K562 (cell line): Measurements from ENCODE around the gene IRF5. TPM values are rescaled to one million over a fixed set of nuclear protein-coding genes. Genes with fewer than 3 reads are reported as not detected.

Source experiments
- ATAC-seq: fragments of 200-7000 bp; cut with Tn5 transposase; 3 replicates; pipeline ENCODE4 v1.9.1; 2020; ENCODE audit warnings: moderate library complexity
- BruUV-seq: library from RNA; stranded (reverse); fragments of 400-500 nt; replicated peaks from 2 replicates; lab custom pipeline; 2021; lab: Mats Ljungman, UMichigan
- CTCF ChIA-PET: fragments of 300-600 bp; formaldehyde crosslinking; extraction: SDS; loops from one replicate; lab custom pipeline; 2021; ENCODE audit warnings: low intra/inter-chr PET ratio; lab: Yijun Ruan, JAX
- POLR2A ChIA-PET: fragments of 300-600, 350-650 bp; sonication (Branson Sonifier 250); formaldehyde crosslinking; extraction: SDS; loops from one replicate; lab custom pipeline; 2021; ENCODE audit warnings: antibody characterized with exemption, inconsistent platforms; lab: Yijun Ruan, JAX
- DNase-seq, 4 experiments: peaks; one replicate each; pipeline versions ENCODE4 v3.0.0 to v3.0.0-alpha.2; 2011 to 2018; ENCODE audit warnings: low spot score in 3 of 4, mixed read lengths in 3 of 4; ENCODE audit errors: extremely low read depth in 1 of 4
- FAIRE-seq: peaks from 2 replicates; lab custom pipeline; 2011; peaks lifted over from hg19 to GRCh38; lab: Jason Lieb, UNC
- H2AFZ ChIP-seq: 2 replicates; pipeline ENCODE4 v1.6.0; 2011; ENCODE audit warnings: low read depth, low read length, control low read depth, inconsistent platforms
- H3K27ac ChIP-seq: fragments of 200-600 bp; 3 replicates; pipeline ENCODE4 v1.8.0; 2011; ENCODE audit warnings: low read depth, mild to moderate bottlenecking, control low read depth, inconsistent platforms, low read length, moderate library complexity, mixed read lengths; ENCODE audit errors: extremely low read depth
- H3K27me3 ChIP-seq, 2 experiments: fragments of 300-600 bp in 1 of 2; 2 replicates in 1 of 2; 3 replicates in 1 of 2; pipeline versions ENCODE4 v1.6.0 to v1.8.0; 2011; ENCODE audit warnings: inconsistent platforms in 2 of 2, low read length in 2 of 2, mild to moderate bottlenecking in 1 of 2, mixed read lengths in 1 of 2, moderate library complexity in 1 of 2; ENCODE audit not compliant: control insufficient read depth in 2 of 2, insufficient read depth in 2 of 2
- H3K36me3 ChIP-seq: fragments of 300-600 bp; 3 replicates; pipeline ENCODE4 v1.8.0; 2011; ENCODE audit warnings: mild to moderate bottlenecking, low read length, inconsistent platforms; ENCODE audit not compliant: control insufficient read depth, insufficient read depth
- H3K4me1 ChIP-seq, 2 experiments: fragments of 200-600 bp in 1 of 2; replicated peaks in 1 of 2; 2 replicates in 1 of 2; 3 replicates in 1 of 2; pipeline versions ENCODE4 v1.5.1 to v1.8.0; 2011; ENCODE audit warnings: inconsistent platforms in 2 of 2, low read length in 2 of 2, mild to moderate bottlenecking in 1 of 2, mixed read lengths in 1 of 2, moderate library complexity in 1 of 2; ENCODE audit not compliant: control insufficient read depth in 2 of 2, insufficient read depth in 2 of 2
- H3K4me2 ChIP-seq: 2 replicates; pipeline ENCODE4 v1.6.1; 2011; ENCODE audit warnings: low read length, control low read depth, inconsistent platforms, mixed read lengths; ENCODE audit not compliant: insufficient read depth
- H3K4me3 ChIP-seq: fragments of 200-600 bp; sonication (generic), shearing (Covaris generic); 2 replicates; pipeline ENCODE4 v1.5.1; 2016; ENCODE audit warnings: control low read depth, inconsistent platforms
- H3K79me2 ChIP-seq: fragments of 200-600 bp; 3 replicates; pipeline ENCODE4 v1.8.0; 2011; ENCODE audit warnings: low read length, inconsistent platforms; ENCODE audit not compliant: control insufficient read depth, insufficient read depth
- H3K9ac ChIP-seq, 2 experiments: 2 replicates each; pipeline versions ENCODE4 v1.6.0 to v1.6.1; 2011; ENCODE audit warnings: low read depth in 2 of 2, low read length in 2 of 2, control low read depth in 1 of 2, inconsistent platforms in 1 of 2, mild to moderate bottlenecking in 1 of 2, mixed read lengths in 1 of 2; ENCODE audit not compliant: insufficient read depth in 1 of 2
- H3K9me1 ChIP-seq: one replicate; pipeline ENCODE4 v1.6.0; 2011; ENCODE audit warnings: inconsistent platforms, mild to moderate bottlenecking, low read length, moderate library complexity; ENCODE audit not compliant: control insufficient read depth, insufficient read depth
- H3K9me3 ChIP-seq: replicated peaks from 2 replicates; pipeline ENCODE4 v1.5.1; 2011; ENCODE audit warnings: low read depth, low read length, inconsistent platforms; ENCODE audit not compliant: control insufficient read depth, insufficient read depth
- H4K20me1 ChIP-seq: replicated peaks from 2 replicates; pipeline ENCODE4 v1.6.1; 2011; ENCODE audit warnings: low read length, inconsistent platforms, mixed read lengths; ENCODE audit not compliant: control insufficient read depth, insufficient read depth
- CTBP1 ChIP-seq: fragments of 450-650 bp; IDR thresholded peaks from 2 replicates; pipeline ENCODE4 v1.6.1; 2016; ENCODE audit warnings: borderline replicate concordance
- HNRNPL ChIP-seq: fragments of 200-400 bp; formaldehyde crosslinking; IDR thresholded peaks from 2 replicates; pipeline ENCODE4 v1.6.1; 2017; ENCODE audit warnings: low read depth, mild to moderate bottlenecking, low read length
- HOMEZ ChIP-seq: fragments of 250-450 bp; sonication (Bioruptor Pico); IDR thresholded peaks from 2 replicates; pipeline ENCODE4 v1.4.0; 2020; ENCODE audit warnings: mild to moderate bottlenecking, moderate library complexity
- KAT2B ChIP-seq: IDR thresholded peaks from one replicate; pipeline ENCODE4 v1.6.1; 2012; ENCODE audit warnings: low read depth, mild to moderate bottlenecking, control low read depth, inconsistent platforms, low read length, moderate library complexity
- PCBP1 ChIP-seq: fragments of 200-400 bp; formaldehyde crosslinking; IDR thresholded peaks from 2 replicates; pipeline ENCODE4 v1.6.1; 2018; ENCODE audit warnings: mild to moderate bottlenecking, low read depth, low read length; ENCODE audit not compliant: poor library complexity, severe bottlenecking
- TEAD1 ChIP-seq, 2 experiments: fragments of 450-650 bp in 1 of 2; sonication (generic) in 1 of 2; formaldehyde crosslinking; IDR thresholded peaks; 2 replicates each; pipeline versions ENCODE4 v1.4.0 to v1.8.0; 2020 to 2022; ENCODE audit warnings: mild to moderate bottlenecking in 2 of 2, missing genetic modification reagents in 1 of 2
- ZNF561 ChIP-seq: fragments of 450-650 bp; formaldehyde crosslinking; conservative IDR thresholded peaks from 2 replicates; pipeline ENCODE4 v1.4.0; 2020; ENCODE audit warnings: mild to moderate bottlenecking, moderate library complexity
- WGBS: fragments of 100-300 bp; shearing (Covaris generic); methylation state at CpG from one replicate; pipeline ENCODE4 v1.1.6; 2016; ENCODE audit warnings: low coverage, mixed read lengths; ENCODE audit not compliant: insufficient coverage; ENCODE audit errors: missing lambda C conversion rate; 5-methylcytosine and 5-hydroxymethylcytosine counted together
- in situ Hi-C: fragments of 300-500 bp; cut with MboI; formaldehyde crosslinking; loops from 4 replicates; pipeline ENCODE4 v1.15.0; 2018; ENCODE audit warnings: inconsistent platforms, mixed read lengths
- intact Hi-C: fragments of 100-400 bp; cut with micrococcal nuclease; formaldehyde crosslinking; loops from 2 replicates; pipeline ENCODE4 v1.14.2; 2022
- polyA plus RNA-seq, 8 experiments: library from polyadenylated mRNA; depleted of rRNA in 4 of 8; stranded (reverse) in 5 of 8; unstranded in 3 of 8; fragments of >200 nt; fragmentation: Nextera tagmentation in 2 of 8; fragmentation: Illumina TruSeq in 1 of 8; extraction: Ambion mirVana in 2 of 8; extraction: Trizol in 1 of 8; gene quantifications; 2 replicates each; pipeline versions ENCODE4 v1.2.1 to v1.2.3, GENCODE V29; 2011 to 2014; ENCODE audit warnings: inconsistent platforms in 1 of 8, missing spikeins in 1 of 8
- total RNA-seq, 7 experiments: library from RNA; depleted of rRNA in 6 of 7; stranded (reverse); fragments of >200 nt in 6 of 7; fragmentation: Illumina TruSeq in 2 of 7; extraction: Trizol in 2 of 7; gene quantifications; 2 replicates each; pipeline versions ENCODE4 v1.2.1 to v1.2.3, GENCODE V29; 2011 to 2021; ENCODE audit warnings: low replicate concordance in 1 of 7
- TF ChIP-seq, protein P1 (sequence below), 2 experiments: IDR thresholded peaks; 2 replicates each; pipeline ENCODE4 v1.6.1; 2012; ENCODE audit warnings: improper control_type of control experiment in 2 of 2, low read depth in 2 of 2, low read length in 2 of 2, borderline replicate concordance in 1 of 2
- TF ChIP-seq, protein P2 (sequence below): fragments of 200-800 bp; sonication (Bioruptor generic); IDR thresholded peaks from 2 replicates; pipeline ENCODE4 v1.6.1; 2017; ENCODE audit warnings: missing genetic modification characterization, missing compliant biosample characterization
- TF ChIP-seq, protein P3 (sequence below), 2 experiments: IDR thresholded peaks; 2 replicates each; pipeline ENCODE4 v1.6.1; 2011; ENCODE audit warnings: borderline replicate concordance in 1 of 2, control low read depth in 1 of 2, low read depth in 1 of 2, low read length in 1 of 2, mild to moderate bottlenecking in 1 of 2, mixed read lengths in 1 of 2, moderate library complexity in 1 of 2; ENCODE audit not compliant: insufficient read depth in 1 of 2, insufficient read length in 1 of 2, poor library complexity in 1 of 2, severe bottlenecking in 1 of 2; ENCODE audit errors: extremely low read depth in 1 of 2

IRF5 gene
- total and polyA plus RNA-seq, 9 of the 15 experiments (the other 6 are each of a cell fraction or from before 2014, with no cell fraction given) = 0.04 TPM; not detected in 8

- TF ChIP-seq HOMEZ = no peak
These were observed 48.6 kb upstream of the IRF5 start (continued) for GRCh38 chr7:128889121-128889520.

- H3K9me3 ChIP-seq = peaks cover 4% of the 10 kb centered on the region
- H3K4me1 ChIP-seq = peaks cover 0 to 53% of the 10 kb centered on the region in 2 experiments; a peak in 3 of 5 replicates
- peak overlapping the region in 1 of 2 experiments; percentile 87; a peak in 3 of 4 replicates for H3K9ac ChIP-seq
- in situ Hi-C loops = no loop called here
- intact Hi-C loops = no loop called here
- ATAC-seq = peak; percentile 30
- DNase-seq = peak in 2 of 4 experiments; percentile 90 to 91
- ChIA-PET CTCF (no interaction called here), POLR2A (interaction anchor here (1.2 kb wide), 1 partner anchor 201 kb away, joined by 3 read pairs; no protein-coding TSS in a partner anchor)
- no peaks in the 10 kb centered on the region; the same call in 1 of the 2 replicates for H4K20me1 ChIP-seq
- no TSS peak for BruUV-seq
- FAIRE-seq = no peak
- H3K36me3 ChIP-seq = no peaks in the 10 kb centered on the region
- no peaks in the 10 kb centered on the region for H3K9me1 ChIP-seq
- peak overlapping the region; percentile 45; the same call in 1 of the 2 replicates for H3K4me2 ChIP-seq
- H2AFZ ChIP-seq = peak overlapping the region; percentile 57
- no peak overlapping the region for H3K27ac ChIP-seq
- H3K27me3 ChIP-seq = peaks cover 14 to 49% of the 10 kb centered on the region in 2 experiments
- H3K4me3 ChIP-seq = peak overlapping the region; percentile 24; the same call in 1 of the 2 replicates
- WGBS = 12% methylated on average over 38 of the region's 67 CpGs
- no peaks in the 10 kb centered on the region for H3K79me2 ChIP-seq
- 0 out of 4 replicates have a peak, but pooled peaks of 1 of the 2 experiments have one; percentile 31 for TF ChIP-seq TEAD1 (CRISPR knock-in tag; IDR thresholded peaks at IDR 0.05)
- TF ChIP-seq, protein P1, sequence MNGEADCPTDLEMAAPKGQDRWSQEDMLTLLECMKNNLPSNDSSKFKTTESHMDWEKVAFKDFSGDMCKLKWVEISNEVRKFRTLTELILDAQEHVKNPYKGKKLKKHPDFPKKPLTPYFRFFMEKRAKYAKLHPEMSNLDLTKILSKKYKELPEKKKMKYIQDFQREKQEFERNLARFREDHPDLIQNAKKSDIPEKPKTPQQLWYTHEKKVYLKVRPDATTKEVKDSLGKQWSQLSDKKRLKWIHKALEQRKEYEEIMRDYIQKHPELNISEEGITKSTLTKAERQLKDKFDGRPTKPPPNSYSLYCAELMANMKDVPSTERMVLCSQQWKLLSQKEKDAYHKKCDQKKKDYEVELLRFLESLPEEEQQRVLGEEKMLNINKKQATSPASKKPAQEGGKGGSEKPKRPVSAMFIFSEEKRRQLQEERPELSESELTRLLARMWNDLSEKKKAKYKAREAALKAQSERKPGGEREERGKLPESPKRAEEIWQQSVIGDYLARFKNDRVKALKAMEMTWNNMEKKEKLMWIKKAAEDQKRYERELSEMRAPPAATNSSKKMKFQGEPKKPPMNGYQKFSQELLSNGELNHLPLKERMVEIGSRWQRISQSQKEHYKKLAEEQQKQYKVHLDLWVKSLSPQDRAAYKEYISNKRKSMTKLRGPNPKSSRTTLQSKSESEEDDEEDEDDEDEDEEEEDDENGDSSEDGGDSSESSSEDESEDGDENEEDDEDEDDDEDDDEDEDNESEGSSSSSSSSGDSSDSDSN (IDR thresholded peaks at IDR 0.05; ENCODE audit: borderline replicate concordance in 1 of 2, low read depth in 2 of 2, low read length in 2 of 2) = no peak
- no peak for TF ChIP-seq KAT2B
- peak; percentile 39 for TF ChIP-seq PCBP1
- TF ChIP-seq, protein P2, sequence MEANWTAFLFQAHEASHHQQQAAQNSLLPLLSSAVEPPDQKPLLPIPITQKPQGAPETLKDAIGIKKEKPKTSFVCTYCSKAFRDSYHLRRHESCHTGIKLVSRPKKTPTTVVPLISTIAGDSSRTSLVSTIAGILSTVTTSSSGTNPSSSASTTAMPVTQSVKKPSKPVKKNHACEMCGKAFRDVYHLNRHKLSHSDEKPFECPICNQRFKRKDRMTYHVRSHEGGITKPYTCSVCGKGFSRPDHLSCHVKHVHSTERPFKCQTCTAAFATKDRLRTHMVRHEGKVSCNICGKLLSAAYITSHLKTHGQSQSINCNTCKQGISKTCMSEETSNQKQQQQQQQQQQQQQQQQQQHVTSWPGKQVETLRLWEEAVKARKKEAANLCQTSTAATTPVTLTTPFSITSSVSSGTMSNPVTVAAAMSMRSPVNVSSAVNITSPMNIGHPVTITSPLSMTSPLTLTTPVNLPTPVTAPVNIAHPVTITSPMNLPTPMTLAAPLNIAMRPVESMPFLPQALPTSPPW (CRISPR knock-in tag) = peak; percentile 25; the same call in 1 of the 2 replicates
- TF ChIP-seq ZNF561 = no peak
- 0 out of 2 replicates have a peak, but pooled peaks have one; percentile 51 for TF ChIP-seq HNRNPL
- TF ChIP-seq, protein P3, sequence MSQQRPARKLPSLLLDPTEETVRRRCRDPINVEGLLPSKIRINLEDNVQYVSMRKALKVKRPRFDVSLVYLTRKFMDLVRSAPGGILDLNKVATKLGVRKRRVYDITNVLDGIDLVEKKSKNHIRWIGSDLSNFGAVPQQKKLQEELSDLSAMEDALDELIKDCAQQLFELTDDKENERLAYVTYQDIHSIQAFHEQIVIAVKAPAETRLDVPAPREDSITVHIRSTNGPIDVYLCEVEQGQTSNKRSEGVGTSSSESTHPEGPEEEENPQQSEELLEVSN (IDR thresholded peaks at IDR 0.05; ENCODE audit: borderline replicate concordance in 1 of 2, extremely low read depth in 1 of 2, insufficient read depth in 1 of 2, insufficient read length in 1 of 2, low read depth in 1 of 2, low read length in 1 of 2, poor library complexity in 1 of 2, severe bottlenecking in 1 of 2) = peak in 1 of 2 experiments; percentile 14
- TF ChIP-seq CTBP1 = 0 out of 2 replicates have a peak, but pooled peaks have one; percentile 9
These were observed 47.2 kb upstream of the IRF5 start for GRCh38 chr7:128890306-128891109.
